ENCODE data around the gene GHSR. TPM values are rescaled to one million over a fixed set of nuclear protein-coding genes. Genes with fewer than 3 reads are reported as not detected.
"Not testable (repeated sequence)": the region's sequence is repeated elsewhere in the genome, so short reads cannot be mapped to it uniquely, and the experiment has no call there.

Gene GHSR
- not detected for polyA plus RNA-seq (2013, experiment 1 of 2)
- not detected for polyA plus RNA-seq (2013, experiment 2 of 2)

GRCh38 chr3:172447611-172448579 lies at the start of gene GHSR:
Gene GHSR (minus strand): TSS chr3:172448456. CDS start chr3:172448413, 43 bp downstream.
- no peak within 1 kb of the TSS for H3K4me3 ChIP-seq (ENCODE audit: low read length)
- no peak within 1 kb of the TSS for H2BK5ac ChIP-seq (ENCODE audit: low read length)
- H3K27ac ChIP-seq (ENCODE audit: low read depth, low read length), result no peak within 1 kb of the TSS
- H3K27me3 ChIP-seq (ENCODE audit: insufficient read depth, low read length, poor library complexity), result peaks cover 34% of the 10 kb centered on the region
- H3K9ac ChIP-seq (ENCODE audit: low read length), result no peak within 1 kb of the TSS
- H4K5ac ChIP-seq (ENCODE audit: low read length), result no peak within 1 kb of the TSS
- no peak within 1 kb of the TSS for H2BK15ac ChIP-seq (replicated peaks; ENCODE audit: low read depth)
- H3K79me1 ChIP-seq (ENCODE audit: low read length), result no peaks in the 10 kb centered on the region
- H3K79me2 ChIP-seq (ENCODE audit: control insufficient read depth, insufficient read depth, low read length), result no peaks in the 10 kb centered on the region
- no peak within 1 kb of the TSS for H3K4me2 ChIP-seq (ENCODE audit: low read length)
- H3K4me1 ChIP-seq (ENCODE audit: control insufficient read depth, low read depth, low read length), result no peaks in the 10 kb centered on the region
- H2AK5ac ChIP-seq (ENCODE audit: low read length), result no peak within 1 kb of the TSS
- no peak within 1 kb of the TSS for H3K18ac ChIP-seq (ENCODE audit: low read length)
- H3K56ac ChIP-seq (ENCODE audit: low read length), result no peak within 1 kb of the TSS
- no peak within 1 kb of the TSS for H4K8ac ChIP-seq (ENCODE audit: low read depth, low read length)
- WGBS (ENCODE audit: extremely low coverage, insufficient coverage, low lambda C conversion rate), result no CpG with 5 or more reads among the region's 76 CpGs
- H3K4ac ChIP-seq (ENCODE audit: low read depth, low read length), result no peak within 1 kb of the TSS
- H3K23ac ChIP-seq (ENCODE audit: low read length), result peak within 1 kb of the TSS; percentile 18
- peak; percentile 1 for DNase-seq
- H2BK120ac ChIP-seq (ENCODE audit: low read depth, low read length), result no peak within 1 kb of the TSS
- no peaks in the 10 kb centered on the region for H3K36me3 ChIP-seq (ENCODE audit: control insufficient read depth, insufficient read depth, low read length)

GRCh38 chr3:172490198-172490669 lies 42.0 kb upstream of the GHSR start:
- H3K23ac ChIP-seq (ENCODE audit: low read length); H2BK15ac ChIP-seq (replicated peaks; ENCODE audit: low read depth); H3K4me3 ChIP-seq (ENCODE audit: low read length); H3K27me3 ChIP-seq (ENCODE audit: insufficient read depth, low read length, poor library complexity); H3K36me3 ChIP-seq (ENCODE audit: control insufficient read depth, insufficient read depth, low read length); H3K9ac ChIP-seq (ENCODE audit: low read length); H4K8ac ChIP-seq (ENCODE audit: low read depth, low read length); H3K79me2 ChIP-seq (ENCODE audit: control insufficient read depth, insufficient read depth, low read length); H2BK120ac ChIP-seq (ENCODE audit: low read depth, low read length); H3K18ac ChIP-seq (ENCODE audit: low read length); H3K4me1 ChIP-seq (ENCODE audit: control insufficient read depth, low read depth, low read length); H4K5ac ChIP-seq (ENCODE audit: low read length); H3K4ac ChIP-seq (ENCODE audit: low read depth, low read length); H2BK5ac ChIP-seq (ENCODE audit: low read length); H3K4me2 ChIP-seq (ENCODE audit: low read length); H2AK5ac ChIP-seq (ENCODE audit: low read length); H3K56ac ChIP-seq (ENCODE audit: low read length); H3K27ac ChIP-seq (ENCODE audit: low read depth, low read length); H3K79me1 ChIP-seq (ENCODE audit: low read length): not testable (repeated sequence)
- WGBS (ENCODE audit: extremely low coverage, insufficient coverage, low lambda C conversion rate), result no CpG with 5 or more reads among the region's 4 CpGs
- DNase-seq, result peak; percentile 68

- H3K4ac ChIP-seq (ENCODE audit: low read depth, low read length), result no peak overlapping the region
- no peak for DNase-seq
- no peaks in the 10 kb centered on the region for H3K79me1 ChIP-seq (ENCODE audit: low read length)
- no peaks in the 10 kb centered on the region for H3K4me1 ChIP-seq (ENCODE audit: control insufficient read depth, low read depth, low read length)
- no peak overlapping the region for H2AK5ac ChIP-seq (ENCODE audit: low read length)
- H2BK5ac ChIP-seq (ENCODE audit: low read length), result no peak overlapping the region
- no peak overlapping the region for H4K8ac ChIP-seq (ENCODE audit: low read depth, low read length)
- H3K18ac ChIP-seq (ENCODE audit: low read length), result no peak overlapping the region
- no CpG with 5 or more reads among the region's 1 CpG for WGBS (ENCODE audit: extremely low coverage, insufficient coverage, low lambda C conversion rate)
- H3K23ac ChIP-seq (ENCODE audit: low read length), result no peak overlapping the region
- H3K56ac ChIP-seq (ENCODE audit: low read length), result no peak overlapping the region
- no peak overlapping the region for H3K4me2 ChIP-seq (ENCODE audit: low read length)
- H3K36me3 ChIP-seq (ENCODE audit: control insufficient read depth, insufficient read depth, low read length), result no peaks in the 10 kb centered on the region
- no peak overlapping the region for H3K9ac ChIP-seq (ENCODE audit: low read length)
- H3K79me2 ChIP-seq (ENCODE audit: control insufficient read depth, insufficient read depth, low read length), result no peaks in the 10 kb centered on the region
- H4K5ac ChIP-seq (ENCODE audit: low read length), result no peak overlapping the region
- no peak overlapping the region for H2BK15ac ChIP-seq (replicated peaks; ENCODE audit: low read depth)
- H3K27me3 ChIP-seq (ENCODE audit: insufficient read depth, low read length, poor library complexity), result no peaks in the 10 kb centered on the region
- H2BK120ac ChIP-seq (ENCODE audit: low read depth, low read length), result no peak overlapping the region
- H3K27ac ChIP-seq (ENCODE audit: low read depth, low read length), result no peak overlapping the region
- no peak overlapping the region for H3K4me3 ChIP-seq (ENCODE audit: low read length)
These were observed 29.9 kb upstream of the GHSR start for GRCh38 chr3:172478116-172478515.

GRCh38 chr3:172476347-172476746 lies 28.1 kb upstream of the GHSR start:
- no peak overlapping the region for H3K4me3 ChIP-seq (ENCODE audit: low read length)

GRCh38 chr3:172475703-172476102 lies 27.4 kb upstream of the GHSR start:
- H3K36me3 ChIP-seq (ENCODE audit: control insufficient read depth, insufficient read depth, low read length), result no peaks in the 10 kb centered on the region
- no peaks in the 10 kb centered on the region for H3K79me1 ChIP-seq (ENCODE audit: low read length)
- no peak for DNase-seq
- H2BK5ac ChIP-seq (ENCODE audit: low read length), result no peak overlapping the region
- no peak overlapping the region for H3K27ac ChIP-seq (ENCODE audit: low read depth, low read length)
- H4K5ac ChIP-seq (ENCODE audit: low read length), result no peak overlapping the region
- H2BK120ac ChIP-seq (ENCODE audit: low read depth, low read length), result no peak overlapping the region
- no peak overlapping the region for H3K18ac ChIP-seq (ENCODE audit: low read length)
- no peaks in the 10 kb centered on the region for H3K4me1 ChIP-seq (ENCODE audit: control insufficient read depth, low read depth, low read length)
- no peak overlapping the region for H3K23ac ChIP-seq (ENCODE audit: low read length)
- H3K4me2 ChIP-seq (ENCODE audit: low read length), result no peak overlapping the region
- no peak overlapping the region for H2AK5ac ChIP-seq (ENCODE audit: low read length)
- H3K79me2 ChIP-seq (ENCODE audit: control insufficient read depth, insufficient read depth, low read length), result no peaks in the 10 kb centered on the region
- H3K27me3 ChIP-seq (ENCODE audit: insufficient read depth, low read length, poor library complexity), result no peaks in the 10 kb centered on the region
- no peak overlapping the region for H2BK15ac ChIP-seq (replicated peaks; ENCODE audit: low read depth)
- no peak overlapping the region for H4K8ac ChIP-seq (ENCODE audit: low read depth, low read length)
- no peak overlapping the region for H3K4ac ChIP-seq (ENCODE audit: low read depth, low read length)
- H3K56ac ChIP-seq (ENCODE audit: low read length), result no peak overlapping the region
- no CpG with 5 or more reads among the region's 5 CpGs for WGBS (ENCODE audit: extremely low coverage, insufficient coverage, low lambda C conversion rate)
- no peak overlapping the region for H3K9ac ChIP-seq (ENCODE audit: low read length)
- H3K4me3 ChIP-seq (ENCODE audit: low read length), result no peak overlapping the region

More at GRCh38 chr3:172476347-172476746, 28.1 kb upstream of the GHSR start:
- Histone ChIP-seq H3K4me2 (ENCODE audit: low read length) (no peak overlapping the region), H3K9ac (ENCODE audit: low read length) (no peak overlapping the region), H2AK5ac (ENCODE audit: low read length) (no peak overlapping the region), H4K8ac (ENCODE audit: low read depth, low read length) (no peak overlapping the region), H3K4me1 (ENCODE audit: control insufficient read depth, low read depth, low read length) (no peaks in the 10 kb centered on the region), H3K56ac (ENCODE audit: low read length) (no peak overlapping the region), H3K27me3 (ENCODE audit: insufficient read depth, low read length, poor library complexity) (no peaks in the 10 kb centered on the region), H2BK120ac (ENCODE audit: low read depth, low read length) (no peak overlapping the region), H3K79me1 (ENCODE audit: low read length) (no peaks in the 10 kb centered on the region), H2BK15ac (replicated peaks; ENCODE audit: low read depth) (no peak overlapping the region), H3K79me2 (ENCODE audit: control insufficient read depth, insufficient read depth, low read length) (no peaks in the 10 kb centered on the region), H3K23ac (ENCODE audit: low read length) (no peak overlapping the region), H3K27ac (ENCODE audit: low read depth, low read length) (no peak overlapping the region), H2BK5ac (ENCODE audit: low read length) (no peak overlapping the region), H3K18ac (ENCODE audit: low read length) (no peak overlapping the region), H3K4ac (ENCODE audit: low read depth, low read length) (no peak overlapping the region), H4K5ac (ENCODE audit: low read length) (no peak overlapping the region), H3K36me3 (ENCODE audit: control insufficient read depth, insufficient read depth, low read length) (no peaks in the 10 kb centered on the region)
- WGBS (ENCODE audit: extremely low coverage, insufficient coverage, low lambda C conversion rate), result no CpG with 5 or more reads among the region's 5 CpGs
- DNase-seq, result no peak

Data from mesendoderm (in vitro differentiated cells).